VCaP (cell line): ENCODE data around the gene FBLN7.

Experiments used
- H3K27ac ChIP-seq: fragments of 450-650 bp; 2 replicates; pipeline ENCODE4 v1.5.1; 2017
- CTCF ChIP-seq: fragments of 450-650 bp; conservative IDR thresholded peaks from 2 replicates; pipeline ENCODE4 v1.5.1; 2017; ENCODE audit warnings: mild to moderate bottlenecking, moderate library complexity

FBLN7 gene

GRCh38 chr2:112183327-112184025 is 45.3 kb downstream of the FBLN7 start:
- H3K27ac ChIP-seq = no peak overlapping the region
- no peak for TF ChIP-seq CTCF

DNA sequence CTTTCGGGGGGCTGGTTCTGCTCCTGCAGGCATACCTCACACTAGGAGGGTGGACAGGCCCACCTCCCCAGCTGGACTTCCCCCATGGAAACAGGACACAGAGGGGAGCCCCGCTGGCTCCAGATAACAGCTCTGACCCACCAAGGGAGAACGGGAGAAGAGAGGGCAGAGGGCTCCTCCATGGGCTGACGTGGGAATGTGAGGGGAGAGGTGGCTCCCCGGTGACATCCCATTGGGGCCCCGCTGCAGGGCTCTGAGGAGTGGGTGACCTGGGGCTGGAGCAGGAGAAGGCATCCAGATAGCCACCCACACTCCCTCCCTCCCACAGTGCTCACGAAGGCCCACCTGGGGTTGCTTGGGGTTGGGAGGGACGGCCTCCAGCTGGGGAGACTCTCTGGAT is 45.9 kb downstream of the FBLN7 start:
- no peak overlapping the region for H3K27ac ChIP-seq
- TF ChIP-seq CTCF = no peak

DNA sequence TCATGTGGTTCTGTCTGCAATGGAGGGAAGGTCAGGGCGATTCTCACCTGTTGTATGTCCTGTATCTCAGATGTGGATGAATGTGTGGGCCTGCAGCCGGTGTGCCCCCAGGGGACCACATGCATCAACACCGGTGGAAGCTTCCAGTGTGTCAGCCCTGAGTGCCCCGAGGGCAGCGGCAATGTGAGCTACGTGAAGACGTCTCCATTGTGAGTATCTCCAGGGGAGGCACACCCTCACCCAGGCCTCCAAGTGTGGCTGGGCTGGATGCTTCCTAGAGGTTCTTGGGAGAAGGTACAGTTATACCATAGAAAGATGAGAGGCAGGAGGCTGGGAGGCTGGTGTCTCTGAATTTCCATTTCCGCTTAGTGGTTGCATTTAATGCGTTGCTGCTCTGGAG is 46.9 kb downstream of the FBLN7 start:
- no peak for TF ChIP-seq CTCF
- no peak overlapping the region for H3K27ac ChIP-seq

- no peak overlapping the region for H3K27ac ChIP-seq
- no peak for TF ChIP-seq CTCF
These were observed 49.0 kb downstream of the FBLN7 start for GRCh38 chr2:112187046-112187715.

DNA sequence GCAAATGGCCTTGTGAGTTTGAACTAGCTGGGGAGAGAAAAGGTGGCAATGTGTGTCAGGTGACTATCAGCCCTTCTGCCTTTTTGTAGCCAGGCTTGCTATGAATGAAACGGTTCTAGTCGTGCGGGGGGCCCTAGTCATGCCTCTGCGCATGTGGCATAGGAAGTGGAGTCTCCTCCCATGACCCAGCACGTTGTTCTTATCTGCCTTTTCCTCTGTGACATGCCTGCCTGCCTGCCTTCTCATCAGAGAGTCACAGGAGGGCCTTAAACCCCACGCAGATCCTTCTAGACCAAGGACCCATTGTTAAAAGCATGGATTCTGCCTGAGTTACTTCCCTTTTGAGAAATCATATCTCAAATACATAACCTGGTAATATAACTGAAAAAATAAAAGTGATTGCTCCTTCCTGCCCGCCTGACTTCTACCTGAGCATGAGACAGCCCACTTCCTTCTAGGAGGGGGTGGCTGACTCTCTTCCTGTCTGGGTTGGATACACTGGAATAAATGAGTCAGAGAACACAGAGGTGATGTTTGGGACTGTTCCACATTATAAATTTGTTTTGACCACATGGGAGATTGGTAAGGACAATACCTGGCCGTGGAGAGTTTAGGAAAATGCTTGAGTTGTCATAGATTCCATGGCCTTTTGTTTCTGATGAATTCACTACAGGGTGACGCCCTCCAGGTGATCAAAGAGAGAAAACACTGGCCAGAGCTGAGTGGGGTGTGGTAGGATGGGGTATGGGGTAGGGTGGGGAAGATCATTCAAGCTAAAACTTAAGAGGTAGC is 49.8 kb downstream of the FBLN7 start:
- TF ChIP-seq CTCF = no peak

GRCh38 chr2:112189001-112189556 is 50.9 kb downstream of the FBLN7 start:
- TF ChIP-seq CTCF = no peak
- H3K27ac ChIP-seq = no peak overlapping the region

More for the DNA sequence above, 49.8 kb downstream of the FBLN7 start:
- H3K27ac ChIP-seq = no peak overlapping the region

- no peak overlapping the region for H3K27ac ChIP-seq
- no peak for TF ChIP-seq CTCF
These were observed 55.8 kb downstream of the FBLN7 start for GRCh38 chr2:112194028-112194427.
